Colon (tissue), 2 donors: ENCODE measurements around the gene FADD.

ENCODE experiments used
- FAIRE-seq: peaks from 2 replicates; lab custom pipeline; 2012; peaks lifted over from hg19 to GRCh38; lab: Jason Lieb, UNC
- donor health status: control.
- donor health status: control.

The FADD gene, protein sequence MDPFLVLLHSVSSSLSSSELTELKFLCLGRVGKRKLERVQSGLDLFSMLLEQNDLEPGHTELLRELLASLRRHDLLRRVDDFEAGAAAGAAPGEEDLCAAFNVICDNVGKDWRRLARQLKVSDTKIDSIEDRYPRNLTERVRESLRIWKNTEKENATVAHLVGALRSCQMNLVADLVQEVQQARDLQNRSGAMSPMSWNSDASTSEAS

DNA sequence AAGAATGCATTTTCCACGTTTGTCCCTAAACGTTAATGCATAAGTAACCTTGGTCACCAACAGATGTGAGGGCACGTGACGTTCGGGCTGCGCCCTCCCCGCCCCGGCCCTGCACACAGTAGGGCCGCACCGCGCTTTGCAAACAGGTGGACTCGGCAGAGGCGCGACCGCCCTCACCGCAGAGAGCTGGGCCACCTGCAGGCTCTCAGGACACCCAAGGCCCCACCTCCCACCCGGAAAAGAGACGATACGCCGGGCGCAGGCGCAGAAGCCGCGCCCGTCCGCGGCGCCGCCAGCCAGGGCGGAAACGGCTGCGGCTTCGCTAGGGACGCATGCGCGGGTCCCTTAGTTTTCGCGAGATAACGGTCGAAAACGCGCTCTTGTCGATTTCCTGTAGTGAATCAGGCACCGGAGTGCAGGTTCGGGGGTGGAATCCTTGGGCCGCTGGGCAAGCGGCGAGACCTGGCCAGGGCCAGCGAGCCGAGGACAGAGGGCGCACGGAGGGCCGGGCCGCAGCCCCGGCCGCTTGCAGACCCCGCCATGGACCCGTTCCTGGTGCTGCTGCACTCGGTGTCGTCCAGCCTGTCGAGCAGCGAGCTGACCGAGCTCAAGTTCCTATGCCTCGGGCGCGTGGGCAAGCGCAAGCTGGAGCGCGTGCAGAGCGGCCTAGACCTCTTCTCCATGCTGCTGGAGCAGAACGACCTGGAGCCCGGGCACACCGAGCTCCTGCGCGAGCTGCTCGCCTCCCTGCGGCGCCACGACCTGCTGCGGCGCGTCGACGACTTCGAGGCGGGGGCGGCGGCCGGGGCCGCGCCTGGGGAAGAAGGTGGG lies at the start of gene FADD:
Gene FADD, plus strand, starts transcription at position 377 of the 831 bp plus-strand sequence. Its CDS starts 164 bp downstream, at position 541.
- no peak for FAIRE-seq

DNA sequence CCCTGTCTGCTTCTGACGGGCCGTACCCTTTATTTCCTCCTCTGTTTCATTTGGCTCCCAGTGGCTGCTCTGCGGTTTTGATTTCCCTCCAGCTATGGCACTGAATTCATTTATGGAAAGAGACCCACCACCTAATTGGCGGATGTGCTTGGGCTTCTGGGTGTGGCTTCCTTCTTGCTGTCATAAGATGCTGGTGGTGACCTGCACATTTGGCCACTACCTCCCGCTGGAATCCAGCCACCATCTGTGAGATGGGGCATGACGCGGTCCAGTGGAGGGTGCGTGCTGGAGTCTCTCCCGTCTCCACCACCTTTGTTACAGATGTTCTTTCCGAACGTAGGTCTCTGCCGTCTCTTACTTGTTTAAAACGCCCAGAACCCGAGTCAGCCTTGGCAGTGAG lies 47.7 kb upstream of the FADD start:
- FAIRE-seq: no peak

DNA sequence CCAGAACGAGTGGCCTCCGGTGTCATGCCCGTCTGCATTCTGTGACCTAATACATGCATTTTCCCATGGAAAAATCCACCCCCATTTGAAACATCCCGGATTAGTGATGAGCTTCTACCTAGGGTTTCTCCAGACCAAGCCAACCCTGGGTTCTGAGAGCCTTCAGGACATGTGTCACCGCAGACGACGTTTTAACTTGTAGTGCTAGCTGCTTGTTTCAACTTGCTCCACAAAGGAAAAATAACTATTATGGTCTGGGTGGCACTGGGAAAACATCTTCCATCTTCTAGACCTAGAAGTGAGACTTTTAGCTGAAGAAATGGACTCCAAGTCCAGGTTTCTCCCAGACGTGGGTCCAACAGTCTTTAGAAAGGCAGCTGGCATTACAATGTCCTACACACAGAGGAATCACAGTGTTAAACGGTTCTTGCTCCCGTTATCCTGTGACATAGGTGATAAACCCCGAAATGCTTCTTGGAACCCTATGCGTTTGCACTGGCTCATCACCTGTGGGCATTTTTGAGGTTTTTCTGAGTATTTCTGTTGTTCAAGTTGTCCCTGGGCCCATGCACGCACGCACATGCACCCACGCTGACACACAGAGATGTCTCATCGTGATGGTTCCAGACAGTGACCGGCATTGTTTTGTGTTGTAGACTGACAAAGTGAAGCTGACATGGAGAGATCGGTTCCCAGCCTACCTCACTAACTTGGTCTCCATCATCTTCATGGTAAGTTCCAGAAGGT lies 46.6 kb upstream of the FADD start:
- FAIRE-seq: no peak

DNA sequence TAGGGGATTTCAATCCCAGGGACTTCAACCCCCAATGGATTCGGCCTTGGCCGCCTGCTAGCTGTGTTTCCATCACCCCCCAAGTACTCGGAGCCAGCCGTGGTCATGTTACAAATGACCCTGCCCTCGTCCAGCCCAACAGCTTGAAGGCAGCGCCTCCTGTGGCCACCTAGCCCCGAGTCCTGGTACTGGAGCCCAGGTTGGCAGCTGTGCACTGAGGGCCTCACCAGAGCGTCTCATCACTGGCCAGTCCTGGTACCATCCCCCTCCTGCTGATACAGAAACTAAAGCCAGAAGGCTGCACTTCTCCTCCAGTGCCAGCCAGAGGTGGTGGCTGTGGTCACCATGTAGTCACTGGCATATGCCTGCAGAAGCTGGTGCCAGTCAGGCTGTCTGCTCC lies 44.9 kb upstream of the FADD start:
- no peak for FAIRE-seq

DNA sequence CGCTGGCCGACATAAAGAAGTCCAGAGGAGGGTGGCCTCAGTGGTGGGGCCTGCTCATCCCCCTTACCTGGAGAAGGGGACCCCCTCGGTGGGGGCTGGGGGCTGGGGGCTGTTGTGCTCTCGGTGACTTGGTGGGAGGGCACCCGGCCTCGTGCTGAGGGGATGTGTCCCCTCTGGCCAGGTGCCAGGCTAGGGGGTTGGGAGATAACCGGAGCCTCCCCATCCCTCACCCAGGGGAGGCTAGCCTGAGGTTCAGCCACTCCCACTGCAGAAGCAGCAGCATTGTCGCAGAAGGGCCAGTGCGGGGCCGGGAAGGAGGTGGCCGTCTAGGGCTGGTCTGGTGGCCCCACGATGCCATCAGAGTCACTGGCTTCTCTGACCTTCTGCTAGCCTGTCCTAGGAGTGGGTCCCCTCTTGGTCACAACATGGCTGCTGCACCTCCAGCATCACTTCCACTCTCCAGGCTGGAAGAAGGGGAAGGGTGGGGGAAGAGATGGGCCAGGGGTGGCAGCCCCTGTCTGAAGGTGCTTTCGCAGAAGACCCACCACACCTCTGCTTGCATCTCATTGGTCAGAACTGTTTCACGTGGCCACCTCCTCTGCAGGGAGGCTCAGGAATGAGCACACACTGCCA lies 44.2 kb upstream of the FADD start:
- FAIRE-seq: no peak

DNA sequence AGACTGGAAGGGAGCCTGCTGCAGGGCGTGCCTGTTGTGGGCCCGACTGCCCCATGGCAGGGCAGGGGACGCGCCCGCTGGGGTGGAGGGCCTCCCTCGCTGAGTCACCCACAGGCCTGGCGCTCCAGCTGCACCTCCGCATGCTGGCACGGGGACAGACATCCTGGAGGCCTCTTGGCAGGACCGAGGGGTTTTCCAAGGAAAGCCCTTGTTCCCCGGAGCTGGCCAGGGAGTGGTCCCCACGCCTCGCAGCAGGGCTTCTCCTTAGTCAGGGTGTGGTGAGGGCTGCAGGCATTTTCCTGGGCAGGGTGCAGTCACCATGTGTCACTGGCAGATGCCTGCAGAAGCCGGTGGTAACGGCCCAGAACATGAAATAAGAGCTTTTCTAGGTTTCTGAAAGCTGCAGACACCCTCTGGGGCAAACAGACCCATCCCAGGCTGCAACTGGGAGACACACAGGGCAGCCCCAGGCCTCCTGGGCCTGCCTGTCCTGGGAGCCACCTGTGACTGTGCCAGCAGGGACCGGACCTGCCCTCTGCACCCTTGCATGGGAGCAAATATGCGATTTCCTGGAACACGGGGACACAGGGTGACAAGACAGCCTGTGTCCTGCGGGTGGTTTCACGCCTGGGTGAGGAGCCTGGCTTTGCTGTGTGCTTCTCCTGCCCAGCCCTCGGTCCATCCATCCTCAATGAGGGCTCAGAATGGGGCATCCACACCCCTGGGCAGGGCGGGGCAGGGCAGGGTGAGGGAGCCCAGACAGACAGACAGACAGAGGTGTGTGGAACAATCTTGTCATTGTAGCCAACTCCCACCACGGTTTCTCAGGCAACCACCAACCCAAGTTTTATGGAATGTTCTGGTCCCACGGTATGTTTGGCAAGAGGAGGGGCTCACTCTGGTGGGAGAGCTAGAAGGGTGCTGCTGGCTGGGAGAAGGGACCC lies 43.2 kb upstream of the FADD start:
- FAIRE-seq: no peak

DNA sequence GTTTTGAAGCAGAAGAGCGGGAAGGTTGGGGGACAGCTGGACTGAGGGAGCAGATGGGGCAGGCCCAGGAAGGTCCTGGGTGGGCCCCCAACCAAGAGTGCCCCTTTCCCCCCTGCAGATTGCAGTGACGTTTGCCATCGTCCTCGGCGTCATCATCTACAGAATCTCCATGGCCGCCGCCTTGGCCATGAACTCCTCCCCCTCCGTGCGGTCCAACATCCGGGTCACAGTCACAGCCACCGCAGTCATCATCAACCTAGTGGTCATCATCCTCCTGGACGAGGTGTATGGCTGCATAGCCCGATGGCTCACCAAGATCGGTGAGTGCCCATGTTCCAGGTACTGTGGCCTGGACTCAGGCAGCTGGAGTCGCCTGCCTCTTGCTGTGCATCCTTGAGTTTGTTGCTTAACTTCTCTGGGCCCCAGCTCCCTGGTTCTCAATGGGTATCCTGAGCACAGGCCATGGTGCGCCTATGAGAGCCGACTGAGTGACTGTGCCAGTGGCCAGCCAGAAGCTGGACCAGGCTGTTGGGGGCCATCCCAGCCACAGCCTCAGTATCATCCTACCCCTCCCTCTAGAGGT lies 42.0 kb upstream of the FADD start:
- FAIRE-seq: no peak

DNA sequence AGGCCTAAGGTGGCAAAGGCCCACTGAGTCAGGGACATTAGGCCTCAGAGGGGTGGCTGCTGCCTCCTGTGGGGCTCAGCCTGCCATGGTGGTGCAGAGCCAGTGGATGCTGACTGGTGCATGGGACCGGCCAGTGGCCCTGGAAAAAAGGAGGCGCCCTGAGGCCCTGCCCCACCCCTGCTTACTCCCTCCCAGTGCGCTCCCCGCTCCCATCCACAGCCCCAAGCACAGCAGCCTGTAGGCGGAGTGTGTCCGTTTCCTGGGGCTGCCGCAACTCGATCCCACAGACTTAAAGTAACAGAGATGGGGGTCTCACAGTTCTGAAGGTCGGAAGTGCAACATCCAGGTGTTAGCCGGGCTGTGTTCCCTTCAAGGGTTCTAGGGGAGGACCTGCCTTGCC lies 38.4 kb upstream of the FADD start:
- FAIRE-seq: no peak

DNA sequence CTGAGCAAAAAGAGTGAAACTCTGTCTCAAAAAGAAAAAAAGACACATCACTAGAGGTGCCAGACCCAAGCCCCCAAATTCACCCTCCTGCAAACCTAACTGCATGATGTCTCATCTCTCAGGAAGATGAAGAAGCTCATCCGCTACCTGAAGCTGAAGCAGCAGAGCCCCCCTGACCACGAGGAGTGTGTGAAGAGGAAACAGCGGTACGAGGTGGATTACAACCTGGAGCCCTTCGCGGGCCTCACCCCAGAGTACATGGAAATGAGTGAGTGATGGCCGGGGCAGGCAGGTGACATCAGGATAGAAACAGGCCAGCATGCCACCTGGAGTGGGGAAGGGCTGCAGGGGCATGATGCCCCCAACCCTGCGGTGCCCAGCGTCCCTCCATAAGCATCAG lies 36.0 kb upstream of the FADD start:
- no peak for FAIRE-seq

DNA sequence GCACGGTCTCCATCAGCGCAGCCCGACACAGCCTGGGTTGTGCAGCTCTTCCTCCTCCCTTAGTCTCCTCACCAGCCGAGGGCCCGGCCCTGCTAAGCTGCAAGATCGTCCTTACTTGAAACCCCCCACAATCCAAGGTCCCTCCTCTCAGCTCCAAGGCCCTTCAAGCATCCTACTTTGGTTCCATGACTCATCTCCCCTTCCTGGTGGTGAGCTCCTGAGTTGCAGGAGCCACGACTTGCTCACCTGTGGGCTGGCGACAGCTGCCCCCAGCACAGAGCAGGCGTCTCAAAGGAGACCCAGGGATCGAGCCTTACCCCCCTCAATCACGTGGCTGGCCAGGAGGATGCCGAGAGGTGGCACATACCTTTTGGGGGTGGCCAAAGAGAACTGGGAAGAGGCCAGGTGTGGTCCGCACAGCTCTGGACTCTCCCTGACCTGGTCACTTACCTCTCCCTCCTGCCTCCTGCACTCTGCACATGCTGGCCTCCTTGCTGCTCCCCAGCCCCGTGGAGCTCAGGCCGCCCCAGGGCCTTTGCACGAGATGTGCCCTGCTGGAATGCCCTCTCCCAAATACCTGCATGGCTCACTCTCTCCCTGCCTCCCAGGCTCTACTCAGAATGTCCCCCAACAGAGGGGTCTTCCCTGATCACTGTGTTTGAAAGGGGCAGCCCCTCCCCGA lies 35.2 kb upstream of the FADD start:
- FAIRE-seq: no peak

DNA sequence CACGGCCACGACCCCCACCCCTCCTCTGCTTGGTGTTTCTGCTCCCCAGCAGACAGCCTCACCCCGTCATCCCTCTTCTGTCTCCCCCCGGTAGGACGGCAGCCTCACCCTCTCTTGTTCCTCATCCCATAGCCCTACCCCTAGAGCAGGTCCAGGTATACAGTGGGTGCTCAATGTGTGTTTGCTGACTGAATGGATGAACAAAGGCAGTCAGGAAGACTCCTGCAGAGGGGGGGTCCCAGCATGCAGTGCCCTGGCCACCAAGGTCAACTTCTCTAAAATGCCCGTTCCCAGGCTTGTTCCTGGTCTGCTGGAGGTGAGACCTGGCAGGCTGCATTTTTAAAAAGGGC lies 34.7 kb upstream of the FADD start:
- FAIRE-seq: no peak

DNA sequence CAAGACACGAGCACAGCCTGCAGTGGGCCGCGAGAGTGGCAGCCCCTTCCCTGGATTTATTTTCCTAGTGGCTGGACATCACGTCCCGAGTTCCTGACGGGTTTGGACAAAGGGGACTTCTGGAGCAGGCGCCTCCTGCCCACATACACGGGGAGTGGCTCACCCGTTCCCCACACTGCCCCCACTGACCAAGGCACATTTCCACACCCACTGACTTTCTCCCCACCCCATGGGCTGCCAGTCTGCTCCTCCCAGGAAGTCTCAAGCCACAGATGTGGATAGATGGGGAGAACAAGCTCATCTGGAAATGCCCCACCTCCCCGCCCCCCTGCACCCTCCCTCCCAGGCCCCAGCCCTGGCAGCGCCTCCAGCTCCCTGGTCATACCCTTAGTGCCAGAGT lies 34.0 kb upstream of the FADD start:
- no peak for FAIRE-seq

DNA sequence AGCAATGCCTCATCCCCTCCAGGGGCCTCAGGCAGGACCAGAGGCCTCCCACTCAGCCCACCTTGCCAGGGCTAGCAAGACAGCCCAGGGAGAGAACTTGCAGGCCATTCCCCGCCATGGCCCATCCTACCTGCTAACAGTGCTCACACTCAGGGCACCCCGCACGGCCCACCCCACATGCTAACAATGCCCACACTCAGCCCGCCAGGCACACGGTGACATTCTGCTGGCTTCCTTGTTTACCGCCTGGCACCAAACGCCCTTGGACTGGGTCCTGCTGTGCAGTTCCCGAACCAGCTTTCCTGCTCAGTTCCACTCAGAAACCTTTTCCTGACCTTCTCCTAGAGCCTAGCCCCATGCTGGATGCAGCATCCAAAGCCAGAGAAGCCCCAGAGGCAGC lies 33.5 kb upstream of the FADD start:
- no peak for FAIRE-seq

DNA sequence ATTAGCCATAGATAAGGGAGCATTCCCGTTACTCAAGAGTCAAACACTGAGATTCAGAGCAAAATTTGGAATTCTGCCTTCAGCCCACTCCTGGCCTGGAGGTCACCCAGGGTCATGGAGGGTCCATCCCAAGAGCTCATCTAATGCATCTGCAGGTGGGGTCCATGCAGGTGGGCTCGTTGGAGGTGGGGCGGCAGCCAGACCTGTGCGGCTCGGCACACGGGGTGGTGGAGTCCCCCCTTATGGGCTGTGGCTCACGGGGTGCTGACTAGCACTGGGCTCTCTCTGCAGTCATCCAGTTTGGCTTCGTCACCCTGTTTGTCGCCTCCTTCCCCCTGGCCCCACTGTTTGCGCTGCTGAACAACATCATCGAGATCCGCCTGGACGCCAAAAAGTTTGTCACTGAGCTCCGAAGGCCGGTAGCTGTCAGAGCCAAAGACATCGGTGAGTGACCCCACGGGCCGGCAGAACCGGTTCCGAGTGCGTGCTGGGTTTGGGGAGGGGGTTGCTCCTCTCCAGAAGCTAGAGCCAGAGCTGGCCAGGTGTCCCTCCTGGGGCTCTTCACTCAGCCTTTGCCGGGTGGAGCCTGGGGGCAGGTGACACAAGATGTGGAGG lies 32.4 kb upstream of the FADD start:
- FAIRE-seq: no peak

DNA sequence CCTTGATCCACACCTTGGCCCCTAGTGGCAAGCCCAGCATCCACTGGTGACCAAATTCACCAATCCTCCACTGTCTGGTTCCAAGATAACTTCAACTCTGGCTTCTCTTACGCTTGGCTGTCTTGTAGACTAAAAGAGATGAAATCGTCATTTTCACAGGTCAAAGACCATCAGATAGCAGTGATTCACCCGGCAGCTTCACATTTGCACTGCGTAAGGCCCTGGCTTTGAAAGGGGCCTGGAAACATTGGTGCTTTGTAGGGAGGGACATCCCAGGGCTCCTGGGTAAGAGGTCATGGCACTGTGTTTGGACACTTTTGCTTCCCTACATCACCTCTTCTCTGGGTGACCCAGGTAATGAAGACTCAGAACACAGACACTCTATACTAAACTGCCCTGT lies 30.1 kb upstream of the FADD start:
- no peak for FAIRE-seq

DNA sequence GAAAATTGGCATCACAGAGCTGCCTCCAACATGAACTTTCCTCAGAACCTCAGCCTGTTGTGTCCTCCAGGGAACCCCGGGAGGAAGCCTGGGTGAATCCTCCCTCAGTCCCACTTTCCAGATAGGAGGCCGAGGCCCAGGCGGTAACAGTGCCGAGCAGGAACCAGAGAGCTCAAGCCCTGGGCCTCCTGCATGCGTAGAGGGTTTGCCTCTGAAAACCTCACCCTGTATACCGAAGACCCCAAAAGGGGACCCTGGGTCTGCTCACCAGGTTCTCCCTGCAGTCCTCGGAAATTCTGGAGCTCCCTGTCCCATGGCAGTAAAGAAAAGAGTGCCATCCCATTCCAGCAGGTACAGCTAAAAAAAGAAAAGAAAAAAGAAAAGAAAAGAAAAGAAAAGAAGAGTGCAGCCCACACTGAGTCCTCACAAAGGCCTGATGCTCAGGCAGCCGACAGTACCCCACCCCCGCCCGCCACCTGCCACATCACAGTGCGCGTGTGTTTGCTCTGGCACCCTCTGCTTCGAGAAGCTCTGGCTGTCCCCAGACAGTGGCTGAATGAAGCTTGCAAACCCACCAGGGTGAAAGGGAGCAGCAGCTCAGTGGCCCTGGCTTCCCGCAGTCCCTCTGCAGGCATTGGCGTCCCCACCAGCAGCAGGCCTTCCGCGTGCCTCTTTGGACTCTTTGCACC lies 28.4 kb upstream of the FADD start:
- no peak for FAIRE-seq

DNA sequence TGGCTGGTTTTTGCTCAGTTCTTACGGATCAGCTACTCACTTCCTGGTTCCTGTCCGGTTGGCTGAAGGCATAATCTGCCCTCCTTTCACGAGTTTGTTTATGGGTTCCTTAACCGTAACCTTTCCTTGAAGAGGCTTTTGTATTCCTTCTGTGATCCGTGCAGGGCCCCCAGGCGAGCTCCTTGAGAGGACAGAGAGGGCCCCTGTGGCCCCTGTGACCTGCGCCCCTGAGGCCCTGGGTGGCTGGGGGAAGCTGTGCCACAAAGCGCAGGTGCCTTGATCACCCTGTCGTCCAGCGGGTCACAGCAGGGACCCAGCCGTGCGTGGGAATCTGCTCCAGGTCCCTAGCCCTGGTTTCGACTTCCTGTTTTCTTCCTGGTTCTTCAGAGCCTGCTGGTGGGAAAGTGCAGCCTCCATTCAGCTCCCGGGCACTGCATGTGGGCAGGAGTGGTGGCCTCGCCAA lies 27.8 kb upstream of the FADD start:
- FAIRE-seq: no peak

DNA sequence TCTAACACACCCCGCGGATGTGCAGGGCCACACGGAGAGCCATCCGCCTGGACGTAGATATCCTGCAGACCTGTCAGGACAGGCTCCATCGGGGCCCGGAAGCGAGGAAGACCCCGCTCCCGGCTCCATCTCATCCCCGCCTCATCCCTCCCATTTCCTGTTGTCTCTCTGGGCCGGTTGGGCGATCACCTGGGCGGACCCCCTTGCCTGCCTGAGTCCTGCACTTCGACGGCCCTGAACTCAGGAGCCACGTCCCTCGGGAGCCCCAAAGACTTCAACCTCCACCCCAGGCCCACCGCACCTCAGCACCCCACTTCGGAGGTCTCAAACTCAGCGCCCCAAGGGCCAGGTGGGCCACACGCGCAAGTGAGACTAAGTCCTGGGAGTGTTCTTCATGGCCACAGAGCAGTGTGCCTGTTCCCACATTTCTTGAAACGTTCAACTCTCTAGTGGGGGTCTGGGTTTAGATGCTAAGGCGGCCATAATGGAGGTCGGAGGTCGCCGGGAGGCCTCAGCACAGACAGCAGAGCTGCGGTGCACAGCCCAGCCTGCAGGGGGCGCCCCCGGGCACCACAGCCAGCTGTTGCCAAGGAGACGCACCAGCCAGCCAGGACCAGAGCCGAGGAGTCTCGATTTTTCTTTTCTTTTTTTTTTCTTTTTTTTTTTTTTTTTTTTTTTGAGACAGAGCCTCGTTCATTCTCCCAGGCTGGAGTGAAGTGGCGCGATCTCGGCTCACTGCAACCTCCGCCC lies 26.0 kb upstream of the FADD start:
- no peak for FAIRE-seq

DNA sequence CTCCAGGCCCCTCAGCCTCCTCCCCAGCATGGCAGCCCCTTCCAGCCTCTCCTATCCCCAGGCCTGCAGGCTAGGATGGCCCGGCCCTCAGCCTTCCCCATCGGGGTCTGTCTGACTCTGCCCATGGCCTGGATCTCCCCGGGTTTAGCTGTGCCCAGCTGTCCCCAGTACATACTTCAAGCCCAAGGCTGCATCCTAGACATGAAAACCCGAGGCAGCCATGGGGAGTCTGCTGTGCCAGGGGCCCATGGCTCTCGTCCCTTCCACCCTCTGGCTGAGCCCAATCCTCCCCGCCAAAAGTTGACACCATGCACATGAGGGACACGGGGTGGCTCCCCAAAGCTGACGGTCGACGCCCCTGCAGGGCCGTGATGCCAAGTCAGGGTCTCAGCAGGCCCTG lies 22.2 kb upstream of the FADD start:
- no peak for FAIRE-seq
